KOPT-K1 (cell line): ENCODE measurements around the gene F2RL1.
"Not testable (repeated sequence)": the region's sequence is repeated elsewhere in the genome, so short reads cannot be mapped to it uniquely, and the experiment has no call there.

Experiments used
- H3K27ac ChIP-seq: fragments of 200-600 bp; sonication (generic); 2 replicates; pipeline ENCODE4 v1.5.1; 2016; ENCODE audit warnings: antibody characterized with exemption, mild to moderate bottlenecking, low read depth, low read length; ENCODE audit not compliant: poor library complexity, severe bottlenecking
- H3K36me3 ChIP-seq: fragments of 200-600 bp; sonication (generic); 2 replicates; pipeline ENCODE4 v1.5.1; 2017; ENCODE audit warnings: antibody characterized with exemption, mild to moderate bottlenecking, low read length, moderate library complexity; ENCODE audit not compliant: insufficient read depth
- H3K9me3 ChIP-seq: fragments of 200-600 bp; sonication (generic); 2 replicates; pipeline ENCODE4 v1.5.1; 2017; ENCODE audit warnings: antibody characterized with exemption, low read length, mild to moderate bottlenecking; ENCODE audit not compliant: insufficient read depth, poor library complexity, severe bottlenecking

Gene F2RL1

GRCh38 chr5:76799588-76799987 is 19.2 kb upstream of the F2RL1 start:
- H3K9me3 ChIP-seq, result no peaks in the 10 kb centered on the region
- H3K36me3 ChIP-seq, result no peaks in the 10 kb centered on the region
- no peak overlapping the region for H3K27ac ChIP-seq

GRCh38 chr5:76800579-76800978 is 18.3 kb upstream of the F2RL1 start:
- H3K36me3 ChIP-seq, result no peaks in the 10 kb centered on the region
- H3K9me3 ChIP-seq, result no peaks in the 10 kb centered on the region
- no peak overlapping the region for H3K27ac ChIP-seq

- no peaks in the 10 kb centered on the region for H3K9me3 ChIP-seq
- H3K27ac ChIP-seq, result no peak overlapping the region
- no peaks in the 10 kb centered on the region for H3K36me3 ChIP-seq
Measured at GRCh38 chr5:76801159-76801802, 17.5 kb upstream of the F2RL1 start.

GRCh38 chr5:76801803-76802195 is 17.0 kb upstream of the F2RL1 start:
- Histone ChIP-seq H3K36me3 (no peaks in the 10 kb centered on the region), H3K27ac (no peak overlapping the region), H3K9me3 (no peaks in the 10 kb centered on the region)

GRCh38 chr5:76804266-76804665 is 14.6 kb upstream of the F2RL1 start:
- H3K9me3 ChIP-seq, result no peaks in the 10 kb centered on the region
- H3K27ac ChIP-seq, result no peak overlapping the region
- H3K36me3 ChIP-seq, result no peaks in the 10 kb centered on the region

- Histone ChIP-seq H3K27ac (no peak overlapping the region), H3K36me3 (no peaks in the 10 kb centered on the region), H3K9me3 (no peaks in the 10 kb centered on the region)
Measured at GRCh38 chr5:76805821-76806505, 12.9 kb upstream of the F2RL1 start.

GRCh38 chr5:76807296-76807695 is 11.5 kb upstream of the F2RL1 start:
- Histone ChIP-seq H3K9me3 (no peaks in the 10 kb centered on the region), H3K27ac (no peak overlapping the region), H3K36me3 (no peaks in the 10 kb centered on the region)

- Histone ChIP-seq H3K27ac (no peak overlapping the region), H3K9me3 (no peaks in the 10 kb centered on the region), H3K36me3 (no peaks in the 10 kb centered on the region)
Measured at GRCh38 chr5:76808141-76808691, 10.6 kb upstream of the F2RL1 start.

GRCh38 chr5:76809141-76809540 is 9.7 kb upstream of the F2RL1 start:
- no peak overlapping the region for H3K27ac ChIP-seq
- H3K36me3 ChIP-seq, result no peaks in the 10 kb centered on the region

GRCh38 chr5:76810236-76810635 is 8.6 kb upstream of the F2RL1 start:
- Histone ChIP-seq H3K27ac (no peak overlapping the region), H3K36me3 (no peaks in the 10 kb centered on the region), H3K9me3 (no peaks in the 10 kb centered on the region)

More at GRCh38 chr5:76809141-76809540, 9.7 kb upstream of the F2RL1 start:
- no peaks in the 10 kb centered on the region for H3K9me3 ChIP-seq

- Histone ChIP-seq H3K27ac (no peak overlapping the region), H3K36me3 (no peaks in the 10 kb centered on the region)
Measured at GRCh38 chr5:76811214-76811613, 7.6 kb upstream of the F2RL1 start.

GRCh38 chr5:76812209-76812608 is 6.6 kb upstream of the F2RL1 start:
- not testable (repeated sequence) for H3K27ac ChIP-seq, H3K36me3 ChIP-seq, H3K9me3 ChIP-seq

More at GRCh38 chr5:76811214-76811613, 7.6 kb upstream of the F2RL1 start:
- no peaks in the 10 kb centered on the region for H3K9me3 ChIP-seq

GRCh38 chr5:76813982-76814562 is 4.8 kb upstream of the F2RL1 start:
- Histone ChIP-seq H3K36me3 (no peaks in the 10 kb centered on the region), H3K9me3 (no peaks in the 10 kb centered on the region), H3K27ac (no peak overlapping the region)

GRCh38 chr5:76816110-76816831 is 2.6 kb upstream of the F2RL1 start:
- H3K36me3 ChIP-seq, result no peaks in the 10 kb centered on the region
- no peaks in the 10 kb centered on the region for H3K9me3 ChIP-seq
- H3K27ac ChIP-seq, result no peak overlapping the region
